Glomerular visceral epithelial cell (primary cell): ENCODE data around the gene PMM1.
"Not testable (repeated sequence)": the region's sequence is repeated elsewhere in the genome, so short reads cannot be mapped to it uniquely, and the experiment has no call there.

Experiments
- DNase-seq: peaks from one replicate; pipeline ENCODE4 v3.0.0-alpha.2; 2016; ENCODE audit errors: extremely low spot score

The PMM1 gene

DNA sequence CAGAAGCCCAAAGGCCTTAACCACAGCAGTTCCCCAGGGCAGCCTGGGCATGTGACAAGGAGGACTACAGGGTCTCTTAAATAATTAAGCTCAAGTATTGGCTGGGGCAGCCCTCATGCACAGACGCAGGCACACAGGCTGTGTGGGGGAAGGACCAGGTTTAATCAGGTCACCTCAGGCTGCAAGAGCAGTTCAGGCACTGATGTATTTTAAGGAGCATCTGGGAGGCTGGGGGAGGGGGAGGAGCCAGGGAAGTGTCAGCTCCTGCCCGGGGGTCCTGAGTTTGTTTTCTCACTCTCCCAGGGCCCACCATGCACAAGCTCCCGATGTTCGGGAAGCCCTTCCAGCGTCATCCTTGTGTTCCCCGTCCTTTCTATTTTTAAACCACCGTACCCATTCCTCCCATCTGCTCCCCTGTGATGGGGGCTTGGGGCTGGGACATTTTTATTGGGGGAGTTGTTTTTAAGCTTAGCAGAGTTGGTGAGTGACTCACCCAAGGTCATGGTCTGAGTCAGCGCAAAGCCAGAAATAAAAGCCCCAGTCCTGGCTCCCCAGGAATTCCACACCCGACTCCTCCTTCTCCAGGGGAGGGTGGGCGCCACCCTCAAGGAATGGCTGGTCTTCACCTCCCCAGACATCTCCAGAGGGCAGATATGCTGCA lies 26.5 kb downstream of the PMM1 start:
- DNase-seq: peak; percentile 74

DNA sequence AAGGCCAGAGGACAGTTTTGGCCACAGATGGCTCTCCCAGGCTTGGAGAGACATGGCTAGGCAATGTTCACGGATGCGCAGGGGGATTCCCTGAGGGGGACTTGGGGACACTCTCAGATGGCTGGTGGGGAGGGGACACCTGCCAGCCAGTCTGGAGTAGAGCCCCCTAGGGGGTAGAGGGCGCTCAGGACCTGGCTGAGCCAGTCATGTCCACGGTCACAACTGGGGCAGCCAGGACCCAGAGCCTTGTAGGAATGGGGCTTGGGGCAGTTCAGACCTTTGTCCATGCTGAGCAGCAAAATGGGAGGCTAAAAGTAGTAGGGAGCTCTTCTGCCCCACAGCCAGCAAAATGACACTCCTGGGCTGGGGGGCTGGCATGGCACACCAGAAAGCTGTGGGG lies 27.2 kb downstream of the PMM1 start:
- no peak for DNase-seq

DNA sequence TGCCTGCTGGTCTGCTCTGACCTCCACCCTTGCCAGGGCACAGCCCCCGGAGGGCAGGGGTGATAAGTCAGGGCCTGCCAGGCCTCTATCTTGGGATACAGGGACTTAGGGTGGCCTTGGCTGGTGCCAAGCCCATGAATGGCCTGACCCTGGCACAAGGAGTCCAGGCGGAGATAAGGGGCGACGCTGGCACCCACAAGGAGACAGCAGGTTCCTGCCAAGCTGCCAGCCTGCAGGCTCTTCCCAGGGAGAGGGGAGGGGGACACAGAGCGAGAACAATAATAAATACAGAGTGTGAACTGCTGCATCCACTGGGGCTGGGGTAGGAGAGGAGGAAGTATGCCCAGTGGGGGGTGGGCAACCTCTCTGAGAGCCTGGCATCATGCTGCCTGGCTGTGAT lies 27.9 kb downstream of the PMM1 start:
- no peak for DNase-seq

- DNase-seq: no peak
Observed at GRCh38 chr22:41561335-41561734, 28.3 kb downstream of the PMM1 start.

DNA sequence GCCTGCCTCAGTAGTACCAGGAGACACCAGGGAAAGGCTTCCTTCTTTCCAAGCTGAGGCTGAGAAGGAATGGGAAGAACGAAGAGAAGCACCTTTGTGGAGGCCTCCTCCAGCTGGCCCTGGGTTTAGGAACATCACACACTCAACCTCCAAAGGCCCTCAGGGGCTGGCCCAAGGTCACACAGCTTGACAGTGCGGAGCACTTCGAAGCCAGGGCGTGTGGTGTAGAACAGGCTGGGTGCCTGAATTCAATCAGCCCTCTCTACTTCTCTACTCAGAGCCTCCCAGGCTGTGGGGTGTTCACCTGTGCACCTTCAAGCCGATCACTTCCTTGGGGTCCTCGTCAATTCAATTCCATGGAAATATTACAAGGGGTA lies 29.6 kb downstream of the PMM1 start:
- DNase-seq: no peak

GRCh38 chr22:41558241-41558630 lies 31.4 kb downstream of the PMM1 start:
- not testable (repeated sequence) for DNase-seq

DNA sequence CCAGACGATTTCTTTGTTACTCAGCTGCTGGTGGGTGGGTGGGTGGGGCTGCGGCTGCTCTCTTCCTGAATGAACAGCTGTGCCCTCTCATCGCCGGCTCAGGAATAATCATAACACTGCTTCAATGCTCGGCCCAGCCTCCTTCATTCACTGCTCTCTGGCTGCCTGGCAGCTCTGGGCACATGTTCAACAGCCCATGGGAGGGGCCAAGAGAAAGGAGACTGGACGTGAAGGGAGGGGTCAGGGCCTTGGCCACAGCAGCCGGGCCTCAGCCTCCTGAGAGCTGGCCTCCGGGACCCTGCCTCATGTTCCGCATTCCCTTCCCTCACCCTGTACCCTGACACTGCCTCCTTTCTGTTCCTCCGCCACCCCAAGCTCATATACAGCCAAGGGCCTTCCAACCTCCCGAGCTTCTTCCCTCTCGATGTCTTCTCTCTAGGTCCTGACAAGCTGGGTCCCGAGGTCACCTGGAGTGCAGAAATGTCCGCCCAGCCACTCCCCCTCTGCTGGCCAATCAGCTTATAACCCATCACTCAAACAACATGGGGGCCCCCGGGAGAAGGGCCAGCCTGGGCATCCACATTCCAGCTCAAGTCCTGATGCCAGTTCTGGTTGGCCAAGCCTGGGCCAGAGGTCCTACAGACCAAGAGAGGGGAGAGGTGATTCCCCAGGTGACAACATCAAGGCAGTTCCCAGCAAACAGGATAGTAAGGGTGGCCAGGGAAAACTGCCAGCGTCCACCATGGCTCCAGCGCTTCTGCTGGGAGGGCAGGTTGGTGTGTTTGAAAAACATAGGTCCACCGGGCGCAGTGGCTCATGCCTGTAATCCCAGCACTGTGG lies 32.0 kb downstream of the PMM1 start:
- DNase-seq: peak; percentile 47

DNA sequence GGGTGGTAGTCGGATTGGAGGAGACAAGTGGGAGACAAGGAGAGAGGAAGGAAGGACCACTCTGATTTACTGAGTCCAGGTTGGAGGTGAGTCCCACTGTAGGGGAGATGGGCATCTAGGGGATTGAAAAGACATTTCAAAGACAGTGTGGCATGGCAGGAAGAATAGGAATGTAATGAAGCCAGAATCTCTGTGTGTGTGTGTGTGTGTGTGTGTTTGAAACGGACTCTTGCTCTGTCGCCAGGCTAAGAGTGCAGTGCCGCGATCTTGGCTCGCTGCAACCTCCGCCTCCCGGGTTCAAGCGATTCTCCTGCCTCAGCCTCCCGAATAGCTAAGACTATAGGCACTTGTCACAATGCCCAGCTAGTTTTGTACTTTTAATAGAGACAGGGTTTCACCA lies 33.1 kb downstream of the PMM1 start:
- DNase-seq: no peak

GRCh38 chr22:41555325-41555982 lies 34.2 kb downstream of the PMM1 start:
- no peak for DNase-seq

DNA sequence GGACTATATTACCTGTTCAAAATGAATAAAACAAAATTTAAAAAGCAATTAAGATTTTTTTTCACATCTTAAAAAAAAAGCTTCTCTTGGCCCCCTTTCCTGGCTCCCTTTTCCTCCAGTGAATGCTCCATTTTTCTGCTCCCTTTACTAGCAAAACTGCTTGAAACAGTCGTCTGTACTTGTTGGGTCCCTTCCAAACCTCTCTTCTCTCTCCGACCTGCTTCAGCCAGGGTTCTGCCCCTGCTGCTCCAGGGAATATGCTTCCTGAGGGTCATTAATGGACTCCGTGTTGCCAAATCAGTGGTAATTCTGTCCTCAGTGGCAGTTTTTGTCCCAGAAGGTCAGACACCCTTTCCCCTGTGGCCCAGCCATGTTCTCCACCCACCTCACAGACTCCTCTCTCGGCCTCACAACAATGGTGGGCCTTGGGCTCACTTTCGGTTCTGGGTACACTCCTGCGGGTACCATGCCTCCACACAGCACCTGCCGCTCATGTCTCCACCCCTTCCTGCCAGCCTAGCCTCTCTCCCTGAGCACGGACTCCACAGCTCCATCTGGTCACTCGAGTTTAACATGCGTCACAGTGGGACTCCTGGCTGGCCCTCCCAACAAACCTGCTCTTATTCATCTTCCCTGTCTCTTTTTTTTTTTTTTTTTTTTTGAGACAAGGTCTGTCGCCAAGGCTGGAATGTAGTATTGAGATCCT lies 37.6 kb downstream of the PMM1 start:
- no peak for DNase-seq

GRCh38 chr22:41550952-41551491 lies 38.6 kb downstream of the PMM1 start:
- no peak for DNase-seq

DNA sequence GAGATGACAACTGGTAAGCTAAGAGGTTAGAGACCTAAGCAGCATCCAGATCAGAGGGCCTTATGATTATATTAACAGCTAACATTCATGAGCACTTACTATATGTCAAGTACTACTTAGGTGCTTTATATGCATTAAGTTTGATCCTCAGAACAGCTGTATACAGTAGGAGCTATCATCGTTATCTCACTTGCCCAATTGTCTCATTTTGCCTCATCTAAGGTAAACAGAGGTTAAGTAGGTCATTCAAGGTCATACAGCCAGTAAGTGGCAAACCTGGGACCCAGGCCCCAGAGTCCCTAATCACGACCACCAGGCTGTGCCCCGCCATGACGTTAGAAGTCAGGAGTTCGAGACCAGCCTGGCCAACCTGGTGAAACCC lies 40.8 kb downstream of the PMM1 start:
- no peak for DNase-seq

- DNase-seq: no peak
Observed at GRCh38 chr22:41544671-41545476, 44.8 kb downstream of the PMM1 start.

GRCh38 chr22:41543854-41544670 lies 45.6 kb downstream of the PMM1 start, which contains the start of gene POLR3H:
Gene POLR3H, minus strand, starts transcription at chr22:41544470. Its CDS starts 369 bp downstream, at chr22:41544101.
- peak; percentile 98 for DNase-seq

DNA sequence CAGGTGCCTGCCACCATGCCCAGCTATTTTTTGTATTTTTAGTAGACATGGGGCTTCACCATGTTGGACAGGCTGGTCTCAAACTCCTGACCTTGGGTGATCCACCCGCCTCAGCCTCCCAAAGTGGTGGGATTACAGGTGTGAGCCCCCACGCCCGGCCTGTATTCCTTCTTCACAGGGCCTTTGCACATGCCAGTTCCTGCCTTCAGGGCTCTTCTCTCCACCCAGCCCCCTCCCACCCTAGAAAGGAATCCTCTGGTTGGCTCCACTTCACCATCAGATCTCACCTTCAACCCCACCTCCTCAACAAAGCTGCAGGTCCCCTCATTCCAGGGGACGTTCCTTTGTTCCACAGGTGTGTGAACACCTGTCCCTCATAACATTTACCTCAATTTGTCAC lies 47.4 kb downstream of the PMM1 start:
- no peak for DNase-seq

DNA sequence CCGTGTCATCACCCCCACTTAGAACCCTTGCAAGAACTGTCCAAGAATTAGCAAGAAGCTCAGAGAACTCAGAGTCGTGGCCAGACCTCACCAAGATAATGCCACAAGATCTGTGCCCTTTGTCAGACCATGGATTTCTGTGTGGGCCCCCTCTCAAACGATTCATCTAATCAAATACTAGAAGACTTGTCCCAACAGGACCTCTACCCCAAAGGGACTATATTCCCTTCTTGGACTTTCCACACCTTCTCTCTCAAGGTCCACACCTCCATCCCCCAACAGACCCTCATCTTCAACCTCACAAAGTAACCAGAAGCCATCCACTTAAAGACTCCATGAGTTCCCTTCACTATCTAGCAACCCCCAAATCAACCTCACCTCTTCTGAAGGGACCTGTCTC lies 48.2 kb downstream of the PMM1 start:
- no peak for DNase-seq

DNA sequence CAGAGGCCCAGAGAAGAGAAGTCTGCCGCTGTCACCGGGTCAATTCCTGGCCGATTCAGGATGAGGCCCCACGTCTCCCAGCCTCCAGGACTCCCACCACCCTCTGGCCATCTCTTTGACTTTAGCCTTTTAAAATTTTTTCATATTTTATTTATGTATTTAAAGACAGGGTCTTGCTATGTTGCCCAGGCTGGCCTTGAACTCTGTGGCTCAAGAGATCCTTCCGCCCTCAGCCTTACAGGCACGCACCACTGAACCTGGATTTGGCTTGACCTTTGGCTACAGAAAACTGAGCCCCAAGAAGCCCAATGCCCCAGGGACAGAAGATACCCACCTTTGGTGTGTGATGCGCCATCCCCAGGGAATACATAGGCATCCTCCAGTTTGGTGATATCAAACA lies 49.3 kb downstream of the PMM1 start:
- DNase-seq: no peak

GRCh38 chr22:41540006-41540315 lies 49.7 kb downstream of the PMM1 start:
- no peak for DNase-seq

GRCh38 chr22:41539146-41540005 lies 50.3 kb downstream of the PMM1 start:
- DNase-seq: no peak
